ENCODE results near the gene ZSWIM8.

DNA sequence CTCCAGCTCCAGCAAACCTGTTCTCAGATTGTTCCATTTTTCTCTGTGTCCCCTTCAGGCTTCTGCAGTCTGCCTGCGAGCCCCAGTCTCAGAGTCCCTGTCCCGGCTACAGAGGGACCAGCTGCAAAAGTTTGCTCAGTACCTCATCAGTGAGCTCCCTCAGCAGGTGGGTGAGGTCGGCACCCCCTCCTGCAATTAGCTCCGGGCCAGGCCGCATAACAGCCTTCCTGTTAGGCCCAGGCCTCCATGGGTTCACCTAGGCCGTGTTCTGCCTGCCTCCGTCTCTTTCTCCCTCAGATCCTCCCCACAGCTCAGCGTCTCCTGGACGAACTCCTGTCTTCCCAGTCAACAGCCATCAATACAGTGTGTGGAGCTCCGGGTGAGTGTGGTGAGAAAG is 4.3 kb downstream of the ZSWIM8 start:
- TF ChIP-seq, protein P1, sequence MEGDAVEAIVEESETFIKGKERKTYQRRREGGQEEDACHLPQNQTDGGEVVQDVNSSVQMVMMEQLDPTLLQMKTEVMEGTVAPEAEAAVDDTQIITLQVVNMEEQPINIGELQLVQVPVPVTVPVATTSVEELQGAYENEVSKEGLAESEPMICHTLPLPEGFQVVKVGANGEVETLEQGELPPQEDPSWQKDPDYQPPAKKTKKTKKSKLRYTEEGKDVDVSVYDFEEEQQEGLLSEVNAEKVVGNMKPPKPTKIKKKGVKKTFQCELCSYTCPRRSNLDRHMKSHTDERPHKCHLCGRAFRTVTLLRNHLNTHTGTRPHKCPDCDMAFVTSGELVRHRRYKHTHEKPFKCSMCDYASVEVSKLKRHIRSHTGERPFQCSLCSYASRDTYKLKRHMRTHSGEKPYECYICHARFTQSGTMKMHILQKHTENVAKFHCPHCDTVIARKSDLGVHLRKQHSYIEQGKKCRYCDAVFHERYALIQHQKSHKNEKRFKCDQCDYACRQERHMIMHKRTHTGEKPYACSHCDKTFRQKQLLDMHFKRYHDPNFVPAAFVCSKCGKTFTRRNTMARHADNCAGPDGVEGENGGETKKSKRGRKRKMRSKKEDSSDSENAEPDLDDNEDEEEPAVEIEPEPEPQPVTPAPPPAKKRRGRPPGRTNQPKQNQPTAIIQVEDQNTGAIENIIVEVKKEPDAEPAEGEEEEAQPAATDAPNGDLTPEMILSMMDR (IDR thresholded peaks at IDR 0.05; ENCODE audit: poor library complexity): no peak
- no peak for TF ChIP-seq EZH2 (IDR thresholded peaks at IDR 0.05; ENCODE audit: borderline replicate concordance)

All from hepatocyte (in vitro differentiated cells).